ENCODE data around the gene PABPC1L.

- TF ChIP-seq ZBTB7A (IDR thresholded peaks at IDR 0.05; ENCODE audit: low read depth): no peak
- TF ChIP-seq FOXM1 (IDR thresholded peaks at IDR 0.05; ENCODE audit: borderline replicate concordance, low read depth): no peak
- TF ChIP-seq, protein P1, sequence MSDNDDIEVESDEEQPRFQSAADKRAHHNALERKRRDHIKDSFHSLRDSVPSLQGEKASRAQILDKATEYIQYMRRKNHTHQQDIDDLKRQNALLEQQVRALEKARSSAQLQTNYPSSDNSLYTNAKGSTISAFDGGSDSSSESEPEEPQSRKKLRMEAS (IDR thresholded peaks at IDR 0.05): no peak
- no peak for TF ChIP-seq EP300 (IDR thresholded peaks at IDR 0.05; ENCODE audit: borderline replicate concordance)
- no peak for TF ChIP-seq YY1 (IDR thresholded peaks at IDR 0.05; ENCODE audit: low read depth)
- no peak for TF ChIP-seq EGR1 (IDR thresholded peaks at IDR 0.05)
- TF ChIP-seq, protein P2, sequence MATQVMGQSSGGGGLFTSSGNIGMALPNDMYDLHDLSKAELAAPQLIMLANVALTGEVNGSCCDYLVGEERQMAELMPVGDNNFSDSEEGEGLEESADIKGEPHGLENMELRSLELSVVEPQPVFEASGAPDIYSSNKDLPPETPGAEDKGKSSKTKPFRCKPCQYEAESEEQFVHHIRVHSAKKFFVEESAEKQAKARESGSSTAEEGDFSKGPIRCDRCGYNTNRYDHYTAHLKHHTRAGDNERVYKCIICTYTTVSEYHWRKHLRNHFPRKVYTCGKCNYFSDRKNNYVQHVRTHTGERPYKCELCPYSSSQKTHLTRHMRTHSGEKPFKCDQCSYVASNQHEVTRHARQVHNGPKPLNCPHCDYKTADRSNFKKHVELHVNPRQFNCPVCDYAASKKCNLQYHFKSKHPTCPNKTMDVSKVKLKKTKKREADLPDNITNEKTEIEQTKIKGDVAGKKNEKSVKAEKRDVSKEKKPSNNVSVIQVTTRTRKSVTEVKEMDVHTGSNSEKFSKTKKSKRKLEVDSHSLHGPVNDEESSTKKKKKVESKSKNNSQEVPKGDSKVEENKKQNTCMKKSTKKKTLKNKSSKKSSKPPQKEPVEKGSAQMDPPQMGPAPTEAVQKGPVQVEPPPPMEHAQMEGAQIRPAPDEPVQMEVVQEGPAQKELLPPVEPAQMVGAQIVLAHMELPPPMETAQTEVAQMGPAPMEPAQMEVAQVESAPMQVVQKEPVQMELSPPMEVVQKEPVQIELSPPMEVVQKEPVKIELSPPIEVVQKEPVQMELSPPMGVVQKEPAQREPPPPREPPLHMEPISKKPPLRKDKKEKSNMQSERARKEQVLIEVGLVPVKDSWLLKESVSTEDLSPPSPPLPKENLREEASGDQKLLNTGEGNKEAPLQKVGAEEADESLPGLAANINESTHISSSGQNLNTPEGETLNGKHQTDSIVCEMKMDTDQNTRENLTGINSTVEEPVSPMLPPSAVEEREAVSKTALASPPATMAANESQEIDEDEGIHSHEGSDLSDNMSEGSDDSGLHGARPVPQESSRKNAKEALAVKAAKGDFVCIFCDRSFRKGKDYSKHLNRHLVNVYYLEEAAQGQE (IDR thresholded peaks at IDR 0.05; ENCODE audit: low read depth): no peak
- TF ChIP-seq TEAD4 (IDR thresholded peaks at IDR 0.05): no peak
- TF ChIP-seq CEBPB (IDR thresholded peaks at IDR 0.05): no peak
- TF ChIP-seq CREB1 (IDR thresholded peaks at IDR 0.05; ENCODE audit: low read depth): no peak
- TF ChIP-seq NFIC (IDR thresholded peaks at IDR 0.05): no peak
- no peak for TF ChIP-seq TAF1 (IDR thresholded peaks at IDR 0.05; ENCODE audit: low read depth)
Measured at GRCh38 chr20:44979090-44979621, 69.3 kb downstream of the PABPC1L start.

All from Ishikawa (cell line).